HG03354 (cell line): ENCODE measurements around the gene ACADM.
"Not testable (repeated sequence)": the region's sequence is repeated elsewhere in the genome, so short reads cannot be mapped to it uniquely, and the experiment has no call there.

Experiments used
- ATAC-seq: cut with Tn5 transposase; IDR thresholded peaks from one replicate; pipeline ENCODE4 v1.9.1; 2021; ENCODE audit warnings: mild to moderate bottlenecking; ENCODE audit not compliant: unreplicated experiment, poor library complexity, severe bottlenecking

Gene ACADM

DNA sequence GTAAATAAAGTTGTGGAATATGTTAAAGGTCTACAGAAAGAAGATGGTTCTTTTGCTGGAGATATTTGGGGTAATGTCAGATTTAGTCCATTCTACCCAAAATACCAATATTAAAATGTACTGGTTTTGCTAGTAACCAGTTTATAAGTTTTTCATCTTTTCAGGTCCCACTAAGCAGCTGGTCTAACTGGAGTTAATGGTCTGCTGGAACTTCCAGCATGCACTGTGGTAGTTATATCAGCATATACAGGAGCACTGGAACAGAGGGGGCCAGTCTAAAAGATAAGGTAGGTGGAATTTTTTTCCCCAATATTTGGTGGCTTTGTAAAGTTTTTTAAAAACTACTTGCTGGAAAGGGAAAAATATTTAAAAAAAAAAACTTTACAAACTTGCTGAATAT is 65.5 kb downstream of the ACADM start:
- ATAC-seq = no peak

DNA sequence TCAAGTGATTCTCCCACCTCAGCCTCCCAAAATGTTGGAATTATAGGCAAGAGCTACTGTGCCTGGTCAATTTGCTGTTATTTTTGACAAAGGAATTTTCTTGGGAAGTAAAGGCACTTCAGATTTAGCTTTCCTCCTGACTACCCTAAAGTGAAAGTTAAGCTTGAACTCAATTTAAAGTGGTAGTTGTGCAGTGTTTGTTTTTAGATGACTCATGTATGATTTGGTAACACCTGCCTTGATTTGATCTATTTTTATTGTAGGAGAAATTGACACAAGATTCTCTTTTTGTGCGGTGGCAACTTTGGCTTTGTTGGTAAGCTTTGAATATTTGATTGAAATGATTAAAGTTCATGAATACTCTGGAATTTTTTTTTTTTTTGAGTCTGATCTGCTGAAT is 66.5 kb downstream of the ACADM start:
- ATAC-seq = no peak

DNA sequence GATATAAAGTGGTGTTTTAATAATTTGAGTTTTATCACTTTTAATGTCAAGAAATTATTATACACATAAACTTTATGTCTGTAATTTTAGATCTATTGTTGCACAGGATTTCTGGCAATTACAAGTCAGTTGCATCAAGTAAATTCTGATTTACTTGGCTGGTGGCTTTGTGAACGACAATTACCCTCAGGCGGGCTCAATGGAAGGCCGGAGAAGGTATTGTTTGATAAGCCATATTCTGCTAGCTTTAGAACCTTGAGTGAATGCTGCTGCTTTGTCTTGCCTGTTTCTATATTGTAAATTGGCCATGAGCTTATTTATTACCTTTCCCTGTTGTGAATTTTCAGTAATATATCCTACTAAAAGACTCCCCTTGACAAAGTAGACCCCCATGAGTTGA is 67.6 kb downstream of the ACADM start:
- ATAC-seq = no peak

DNA sequence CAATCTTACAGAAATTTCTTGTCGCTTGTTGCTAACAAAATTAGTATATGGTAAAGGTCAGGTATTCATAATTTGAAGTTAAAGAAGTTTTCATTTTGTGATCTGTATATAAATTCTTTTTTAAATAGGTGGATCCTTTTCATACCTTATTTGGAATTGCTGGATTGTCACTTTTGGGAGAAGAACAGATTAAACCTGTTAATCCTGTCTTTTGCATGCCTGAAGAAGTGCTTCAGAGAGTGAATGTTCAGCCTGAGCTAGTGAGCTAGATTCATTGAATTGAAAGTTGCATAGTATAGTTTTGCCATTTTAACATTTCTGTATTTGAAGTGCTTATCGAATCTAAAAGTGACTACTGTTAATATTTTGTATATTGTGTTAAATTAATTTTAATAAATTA is 69.9 kb downstream of the ACADM start:
- no peak for ATAC-seq

DNA sequence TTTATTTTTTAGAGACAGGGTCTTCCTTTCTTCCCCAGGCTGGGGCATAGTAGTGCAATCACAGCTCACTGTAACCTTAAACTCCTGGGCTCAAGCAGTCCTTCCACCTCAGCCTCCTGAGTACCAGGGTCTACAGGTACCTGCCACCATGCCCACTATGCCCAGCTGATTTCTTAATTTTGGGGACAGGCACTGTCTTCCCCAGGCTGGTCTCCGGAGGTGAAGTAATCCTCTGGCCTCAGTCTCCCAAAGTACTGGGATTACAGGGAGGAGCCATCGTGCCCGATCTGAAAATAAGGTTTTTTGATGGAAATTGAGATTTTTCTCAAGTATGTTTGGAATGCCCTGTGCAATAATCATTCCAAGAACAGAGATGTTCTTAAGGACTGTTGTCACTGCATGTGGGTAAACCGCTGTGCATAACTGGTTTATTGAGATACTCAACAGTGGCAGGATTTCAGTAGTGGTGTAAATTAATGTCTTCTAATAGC is 71.2 kb downstream of the ACADM start:
- ATAC-seq = no peak

DNA sequence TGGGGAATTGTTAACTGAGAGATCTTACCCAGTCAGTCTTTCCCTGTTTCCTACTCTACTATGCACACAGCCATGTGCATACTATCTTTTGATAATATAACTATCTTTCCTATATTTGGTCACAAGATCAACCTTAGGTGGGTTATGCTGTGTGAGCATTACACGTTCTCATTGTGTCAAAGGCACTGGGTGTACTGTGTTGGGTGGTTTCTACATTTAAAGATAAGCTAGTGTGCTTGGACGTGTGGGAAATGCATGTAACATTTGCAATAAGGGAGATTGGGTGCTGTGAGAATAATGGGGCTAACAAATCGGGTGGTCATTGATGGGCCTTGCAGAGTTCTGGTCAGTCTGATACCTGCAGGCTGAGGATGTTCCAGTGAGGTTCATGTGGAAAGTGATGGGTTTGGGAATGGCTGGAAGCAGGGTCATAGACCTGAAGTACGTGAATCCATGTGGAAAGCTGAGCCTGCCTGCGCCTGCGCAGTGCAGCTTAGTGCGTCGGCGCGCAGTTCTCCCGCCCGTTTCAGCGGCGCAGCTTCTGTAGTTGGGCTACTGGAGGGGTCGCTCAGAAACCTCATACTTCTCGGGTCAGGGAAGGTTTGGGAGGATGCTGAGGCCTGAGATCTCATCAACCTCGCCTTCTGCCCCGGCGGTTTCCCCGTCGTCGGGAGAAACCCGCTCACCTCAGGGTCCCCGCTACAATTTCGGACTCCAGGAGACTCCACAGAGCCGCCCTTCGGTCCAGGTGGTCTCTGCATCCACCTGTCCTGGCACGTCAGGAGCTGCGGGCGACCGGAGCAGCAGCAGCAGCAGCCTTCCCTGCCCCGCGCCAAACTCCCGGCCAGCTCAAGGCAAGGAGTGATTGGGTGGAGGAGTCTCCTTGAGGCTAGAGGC is 72.1 kb downstream of the ACADM start, which contains the start of gene MSH4:
TSS of gene MSH4 (plus strand) at position 507 of the 897 bp plus-strand sequence. CDS start at position 611, 104 bp downstream.
- ATAC-seq = no peak

DNA sequence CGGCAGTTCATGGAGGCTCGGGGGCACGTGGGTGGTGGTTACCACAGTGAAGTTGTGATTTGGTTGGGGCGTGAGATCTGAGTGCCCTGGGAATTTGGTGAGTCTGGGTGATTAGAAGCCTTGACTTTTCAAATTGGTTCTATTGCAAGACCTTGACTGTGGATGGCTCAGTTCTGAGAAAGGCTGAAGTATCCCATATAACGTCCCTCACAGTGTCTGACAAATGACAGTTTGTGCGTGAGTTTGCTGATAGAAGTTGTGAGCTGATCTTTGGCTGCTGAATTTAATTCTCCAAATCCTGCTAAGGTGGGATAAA is 72.7 kb downstream of the ACADM start:
- no peak for ATAC-seq

DNA sequence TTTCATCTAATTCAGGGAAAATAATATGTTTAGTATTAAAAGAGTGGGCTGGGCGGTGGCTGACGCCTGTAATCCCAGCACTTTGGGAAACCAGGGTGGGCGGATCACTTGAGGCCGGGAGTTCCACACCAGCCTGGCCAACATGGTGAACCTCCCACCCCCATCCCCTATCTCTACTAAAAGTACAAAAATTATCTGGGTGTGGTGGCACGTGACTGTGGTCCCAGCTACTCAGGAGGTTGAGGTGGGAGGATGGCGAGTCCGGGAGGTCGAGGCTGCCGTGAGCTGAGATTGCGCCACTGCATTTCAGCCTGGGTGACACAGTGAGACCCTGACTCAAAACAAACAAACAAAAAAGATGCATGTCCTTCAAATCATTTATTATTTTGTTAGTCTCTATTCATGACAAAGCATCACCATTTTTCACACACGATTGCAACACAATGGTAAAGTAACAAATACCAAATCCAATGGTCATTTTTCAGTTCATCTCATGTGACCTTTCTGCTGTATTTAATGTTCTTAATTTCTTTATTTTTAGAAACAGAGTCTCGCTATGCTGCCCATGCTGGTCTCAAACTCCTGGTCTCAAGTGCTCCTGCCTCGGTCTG is 73.2 kb downstream of the ACADM start:
- ATAC-seq = no peak

DNA sequence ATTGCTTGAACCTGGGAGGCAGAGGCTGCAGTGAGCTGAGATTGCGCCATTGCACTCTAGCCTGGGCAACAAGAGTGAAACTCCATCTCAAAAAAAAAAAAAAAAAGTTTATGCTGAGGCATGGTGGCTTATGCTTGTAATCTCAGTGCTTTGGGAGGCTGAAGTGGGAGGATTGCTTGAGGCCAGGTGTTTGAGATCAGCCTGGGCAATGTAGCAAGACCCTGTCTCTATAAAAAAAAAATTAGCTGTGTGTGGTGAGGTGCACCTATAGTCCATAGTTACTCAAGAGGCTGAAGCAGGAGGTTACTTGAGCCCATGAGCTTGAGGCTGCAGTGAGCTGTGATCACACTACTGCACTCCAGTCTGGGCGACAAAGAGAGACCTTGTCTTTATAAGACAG is 77.0 kb downstream of the ACADM start:
- ATAC-seq = not testable (repeated sequence)

DNA sequence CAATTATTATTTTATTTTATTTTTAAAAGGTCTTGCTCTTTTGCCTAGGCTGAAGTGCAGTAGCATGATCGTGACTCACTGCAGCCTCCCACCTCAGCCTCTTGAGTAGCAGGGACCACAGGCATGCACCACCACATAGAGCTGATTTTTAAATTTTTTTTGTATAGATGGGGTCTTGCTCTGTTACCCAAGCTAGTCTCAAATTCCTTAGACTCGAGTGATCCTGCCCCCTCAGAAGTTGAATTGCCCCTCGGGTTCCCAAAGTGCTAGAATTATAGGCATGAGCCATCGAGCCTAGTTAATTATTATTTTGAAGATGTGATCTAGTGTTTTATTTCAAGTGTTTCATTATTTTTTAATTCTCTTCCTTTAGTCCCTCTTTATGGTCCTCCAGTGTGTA is 84.4 kb downstream of the ACADM start:
- no peak for ATAC-seq

DNA sequence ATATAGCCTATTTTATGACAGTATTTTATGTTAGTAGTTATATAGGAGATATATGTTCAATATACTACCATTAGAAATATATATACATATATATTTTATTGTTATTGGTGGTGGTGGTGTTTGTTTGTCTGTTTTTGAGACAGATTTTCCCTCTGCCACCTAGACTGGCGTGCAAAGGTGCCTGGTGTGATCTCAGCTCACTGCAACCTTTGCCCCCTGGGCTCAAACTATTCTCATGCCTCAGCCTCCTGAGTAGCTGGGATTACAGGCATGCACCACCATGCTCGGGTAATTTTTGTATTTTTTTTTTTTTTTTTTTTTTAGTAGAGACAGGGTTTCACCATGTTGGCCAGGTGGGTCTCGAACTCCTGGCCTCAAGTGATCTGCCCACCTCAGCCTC is 85.6 kb downstream of the ACADM start:
- ATAC-seq = not testable (repeated sequence)

DNA sequence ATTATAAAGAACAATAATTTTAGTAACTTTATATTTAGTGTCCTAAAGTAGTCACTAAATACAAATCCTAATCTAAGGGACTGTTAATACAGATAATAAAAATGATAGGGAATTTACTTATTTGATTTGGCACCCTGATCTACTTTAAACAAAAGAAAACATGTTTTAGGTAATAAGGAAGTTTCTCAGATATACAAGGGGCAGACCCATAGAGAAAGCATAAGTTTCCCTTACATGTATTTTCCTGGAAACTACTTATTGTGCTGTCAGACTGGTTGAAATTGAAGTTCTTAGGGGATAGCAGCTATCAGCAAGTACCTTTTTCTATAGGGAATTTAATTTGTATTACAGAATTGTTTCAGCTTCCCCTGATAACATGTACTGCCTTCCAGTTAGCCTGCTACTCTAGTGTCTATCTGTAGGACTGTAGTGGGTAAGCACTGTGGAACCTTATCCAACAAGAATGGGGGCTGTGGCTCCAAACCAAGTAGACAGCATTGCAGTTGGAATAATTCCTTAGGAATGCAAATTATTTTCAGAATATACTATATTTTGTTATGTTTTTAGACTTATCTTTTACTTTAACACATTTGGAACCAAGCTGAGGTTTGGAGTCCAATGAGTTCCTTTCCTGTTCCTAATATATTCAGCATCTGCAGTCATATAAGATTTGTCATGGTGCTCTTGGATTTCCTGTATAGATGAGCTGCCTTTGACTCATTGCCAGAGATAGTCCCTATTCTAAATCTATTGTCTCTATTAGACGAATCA is 86.9 kb downstream of the ACADM start:
- no peak for ATAC-seq

DNA sequence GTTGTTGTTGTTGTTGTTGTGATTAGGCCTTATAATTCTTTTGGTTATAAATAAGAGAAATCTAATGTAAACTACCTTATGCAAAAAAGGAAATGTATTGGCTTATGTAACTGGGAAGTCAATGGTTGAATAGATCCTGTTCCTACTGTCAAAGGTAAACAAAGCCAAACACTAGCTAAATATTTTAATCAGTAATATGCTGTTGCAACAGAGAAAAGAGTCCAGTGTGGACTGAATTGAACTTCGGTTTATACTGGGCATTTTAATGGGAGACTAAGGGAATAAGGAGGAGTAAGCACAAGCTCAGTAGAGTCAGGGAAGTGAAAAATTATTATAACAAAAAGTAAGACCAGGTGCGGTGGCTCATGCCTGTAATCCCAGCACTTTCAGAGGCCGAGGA is 87.6 kb downstream of the ACADM start:
- ATAC-seq = no peak
